ENCODE results near the gene GEMIN7.

GRCh38 chr19:45135176-45135885 lies 56.3 kb downstream of the GEMIN7 start:
- TF ChIP-seq, protein P1, sequence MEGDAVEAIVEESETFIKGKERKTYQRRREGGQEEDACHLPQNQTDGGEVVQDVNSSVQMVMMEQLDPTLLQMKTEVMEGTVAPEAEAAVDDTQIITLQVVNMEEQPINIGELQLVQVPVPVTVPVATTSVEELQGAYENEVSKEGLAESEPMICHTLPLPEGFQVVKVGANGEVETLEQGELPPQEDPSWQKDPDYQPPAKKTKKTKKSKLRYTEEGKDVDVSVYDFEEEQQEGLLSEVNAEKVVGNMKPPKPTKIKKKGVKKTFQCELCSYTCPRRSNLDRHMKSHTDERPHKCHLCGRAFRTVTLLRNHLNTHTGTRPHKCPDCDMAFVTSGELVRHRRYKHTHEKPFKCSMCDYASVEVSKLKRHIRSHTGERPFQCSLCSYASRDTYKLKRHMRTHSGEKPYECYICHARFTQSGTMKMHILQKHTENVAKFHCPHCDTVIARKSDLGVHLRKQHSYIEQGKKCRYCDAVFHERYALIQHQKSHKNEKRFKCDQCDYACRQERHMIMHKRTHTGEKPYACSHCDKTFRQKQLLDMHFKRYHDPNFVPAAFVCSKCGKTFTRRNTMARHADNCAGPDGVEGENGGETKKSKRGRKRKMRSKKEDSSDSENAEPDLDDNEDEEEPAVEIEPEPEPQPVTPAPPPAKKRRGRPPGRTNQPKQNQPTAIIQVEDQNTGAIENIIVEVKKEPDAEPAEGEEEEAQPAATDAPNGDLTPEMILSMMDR (conservative IDR thresholded peaks at IDR 0.05 in 1 of 2, IDR thresholded peaks at IDR 0.05 in 1 of 2; ENCODE audit: low read depth in 1 of 2, low read length in 2 of 2), result no peak
- no peak for TF ChIP-seq EZH2 (IDR thresholded peaks at IDR 0.05; ENCODE audit: low read length, missing control alignments)
